SU-DHL-6 (cell line): ENCODE results near the gene NRG3.

Experiments used
- EZH2phosphoT487 ChIP-seq: fragments of 200-600 bp; sonication (generic), shearing (Covaris generic); conservative IDR thresholded peaks from 2 replicates; pipeline ENCODE4 v1.6.1; 2018; ENCODE audit warnings: mild to moderate bottlenecking, antibody characterized with exemption, low read length, moderate library complexity, mixed read lengths
- TF ChIP-seq, protein P1 (sequence below): fragments of 200-600 bp; sonication (generic); IDR thresholded peaks from one replicate; pipeline ENCODE4 v1.5.1; 2017; ENCODE audit warnings: antibody characterized with exemption, mild to moderate bottlenecking, low read length, moderate library complexity; ENCODE audit not compliant: insufficient read depth, poor library complexity, severe bottlenecking

DNA sequence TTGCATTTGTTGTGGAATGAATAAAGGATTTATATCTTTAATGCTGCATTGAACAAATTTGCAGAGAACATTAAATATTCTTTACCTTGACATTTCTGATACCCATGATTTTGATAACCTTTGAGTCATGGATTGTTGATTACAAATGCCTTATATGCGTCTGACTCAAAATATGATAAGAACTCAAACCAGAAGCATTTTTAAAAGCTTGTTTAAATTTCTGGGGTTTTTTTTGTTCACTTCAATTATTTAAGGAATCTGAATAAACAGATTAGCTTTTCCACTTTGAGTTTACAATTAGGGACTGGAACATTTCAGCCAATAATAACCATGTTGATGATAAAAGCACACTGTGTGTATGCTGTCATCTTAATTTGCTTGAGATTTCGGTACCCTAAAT is 253.5 kb downstream of the NRG3 start:
- TF ChIP-seq, protein P1, sequence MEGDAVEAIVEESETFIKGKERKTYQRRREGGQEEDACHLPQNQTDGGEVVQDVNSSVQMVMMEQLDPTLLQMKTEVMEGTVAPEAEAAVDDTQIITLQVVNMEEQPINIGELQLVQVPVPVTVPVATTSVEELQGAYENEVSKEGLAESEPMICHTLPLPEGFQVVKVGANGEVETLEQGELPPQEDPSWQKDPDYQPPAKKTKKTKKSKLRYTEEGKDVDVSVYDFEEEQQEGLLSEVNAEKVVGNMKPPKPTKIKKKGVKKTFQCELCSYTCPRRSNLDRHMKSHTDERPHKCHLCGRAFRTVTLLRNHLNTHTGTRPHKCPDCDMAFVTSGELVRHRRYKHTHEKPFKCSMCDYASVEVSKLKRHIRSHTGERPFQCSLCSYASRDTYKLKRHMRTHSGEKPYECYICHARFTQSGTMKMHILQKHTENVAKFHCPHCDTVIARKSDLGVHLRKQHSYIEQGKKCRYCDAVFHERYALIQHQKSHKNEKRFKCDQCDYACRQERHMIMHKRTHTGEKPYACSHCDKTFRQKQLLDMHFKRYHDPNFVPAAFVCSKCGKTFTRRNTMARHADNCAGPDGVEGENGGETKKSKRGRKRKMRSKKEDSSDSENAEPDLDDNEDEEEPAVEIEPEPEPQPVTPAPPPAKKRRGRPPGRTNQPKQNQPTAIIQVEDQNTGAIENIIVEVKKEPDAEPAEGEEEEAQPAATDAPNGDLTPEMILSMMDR = no peak
- TF ChIP-seq EZH2phosphoT487 = no peak
